MCF 10A (cell line): ENCODE data around the gene LAMB1. TPM values are rescaled to one million over a fixed set of nuclear protein-coding genes. Genes with fewer than 3 reads are reported as not detected.
A peak's percentile ranks its signal among the peaks of the same experiment; 100 is the strongest.

Source experiments
- BruUV-seq: library from RNA; stranded (reverse); fragments of 400-500 nt; replicated peaks from 2 replicates; lab custom pipeline; 2021; lab: Mats Ljungman, UMichigan
- CTCF ChIA-PET: fragments of 300-600 bp; sonication (Branson Sonifier 250); formaldehyde crosslinking; extraction: SDS; loops from one replicate; lab custom pipeline; 2021; ENCODE audit warnings: antibody characterized with exemption, inconsistent platforms; lab: Yijun Ruan, JAX
- POLR2A ChIA-PET: fragments of 300-600, 350-650 bp; sonication (Branson Sonifier 250); formaldehyde crosslinking; extraction: SDS; loops from one replicate; lab custom pipeline; 2020; ENCODE audit warnings: antibody characterized with exemption, inconsistent platforms; lab: Yijun Ruan, JAX
- DNase-seq: peaks from one replicate; pipeline ENCODE4 v3.0.0-alpha.2; 2018; ENCODE audit not compliant: unreplicated experiment
- H3K27ac Mint-ChIP-seq: one replicate; pipeline ENCODE4 v1.8.0; 2022; ENCODE audit warnings: mild to moderate bottlenecking, low read depth, mixed read lengths; ENCODE audit not compliant: unreplicated experiment
- H3K27me3 Mint-ChIP-seq: one replicate; pipeline ENCODE4 v1.8.0; 2022; ENCODE audit warnings: mixed read lengths; ENCODE audit not compliant: insufficient read depth, unreplicated experiment
- H3K36me3 Mint-ChIP-seq: one replicate; pipeline ENCODE4 v1.8.0; 2022; ENCODE audit warnings: mild to moderate bottlenecking, moderate library complexity, mixed read lengths; ENCODE audit not compliant: insufficient read depth, unreplicated experiment
- H3K4me1 Mint-ChIP-seq: one replicate; pipeline ENCODE4 v1.8.0; 2022; ENCODE audit warnings: mixed read lengths; ENCODE audit not compliant: insufficient read depth, unreplicated experiment
- H3K4me3 Mint-ChIP-seq: one replicate; pipeline ENCODE4 v1.8.0; 2022; ENCODE audit warnings: mild to moderate bottlenecking, moderate library complexity, mixed read lengths; ENCODE audit not compliant: unreplicated experiment
- H3K9me3 Mint-ChIP-seq: one replicate; pipeline ENCODE4 v1.8.0; 2022; ENCODE audit warnings: mixed read lengths; ENCODE audit not compliant: unreplicated experiment
- intact Hi-C: fragments of 100-400 bp; cut with micrococcal nuclease; formaldehyde crosslinking; loops from 2 replicates; pipeline ENCODE4 v1.14.1; 2022
- total RNA-seq: library from RNA; stranded (reverse); gene quantifications from 2 replicates; pipeline ENCODE4 v1.2.3, GENCODE V29; 2022
- TF ChIP-seq, protein P1 (sequence below): fragments of 200-600 bp; IDR thresholded peaks from one replicate; pipeline ENCODE4 v1.8.0; 2022; ENCODE audit warnings: antibody characterized with exemption, mild to moderate bottlenecking; ENCODE audit not compliant: unreplicated experiment

LAMB1 gene
- total RNA-seq, 1 experiment from 2014 or later = 275 TPM

DNA sequence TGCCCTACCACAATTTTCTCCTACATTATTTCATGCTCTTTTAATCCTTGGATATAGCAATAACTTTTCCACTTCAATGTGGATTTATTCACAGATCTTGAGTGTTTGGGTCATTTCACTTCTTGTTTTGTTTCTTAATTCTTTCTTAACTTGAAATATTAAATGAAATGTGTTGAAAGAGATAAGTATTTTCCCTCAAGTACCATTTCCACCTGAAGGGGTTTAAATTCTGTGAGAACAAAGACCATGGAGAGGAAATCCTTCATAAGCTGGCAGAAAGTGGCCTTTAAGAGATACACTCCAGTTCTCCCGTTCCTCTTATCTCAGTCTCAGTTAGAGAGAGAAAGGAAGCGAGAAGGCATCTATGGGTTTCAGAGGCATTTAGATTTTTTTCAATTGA, 126.0 kb downstream of the LAMB1 start:
- ChIA-PET POLR2A (interaction anchor here (1.7 to 6.6 kb wide), 2 partner anchors 14 to 133 kb away, joined by 7 to 93 read pairs; partner anchors contain the start of genes CBLL1 and DLD), CTCF (interaction anchor here (0.5 to 10.8 kb wide), 7 partner anchors 11 to 1084 kb away, joined by 3 to 227 read pairs (median 4); partner anchors contain the start of gene CBLL1)
- no TSS peak for BruUV-seq
- Mint-ChIP-seq H3K27me3 (peaks cover 13% of the 10 kb centered on the region), H3K9me3 (no peaks in the 10 kb centered on the region), H3K4me3 (no peak overlapping the region), H3K27ac (no peak overlapping the region), H3K36me3 (no peaks in the 10 kb centered on the region), H3K4me1 (no peaks in the 10 kb centered on the region)
- DNase-seq = no peak
- intact Hi-C loops = loop anchor here (5.0 kb wide), 1 partner anchor 1085 kb away; no protein-coding TSS in a partner anchor
- TF ChIP-seq, protein P1, sequence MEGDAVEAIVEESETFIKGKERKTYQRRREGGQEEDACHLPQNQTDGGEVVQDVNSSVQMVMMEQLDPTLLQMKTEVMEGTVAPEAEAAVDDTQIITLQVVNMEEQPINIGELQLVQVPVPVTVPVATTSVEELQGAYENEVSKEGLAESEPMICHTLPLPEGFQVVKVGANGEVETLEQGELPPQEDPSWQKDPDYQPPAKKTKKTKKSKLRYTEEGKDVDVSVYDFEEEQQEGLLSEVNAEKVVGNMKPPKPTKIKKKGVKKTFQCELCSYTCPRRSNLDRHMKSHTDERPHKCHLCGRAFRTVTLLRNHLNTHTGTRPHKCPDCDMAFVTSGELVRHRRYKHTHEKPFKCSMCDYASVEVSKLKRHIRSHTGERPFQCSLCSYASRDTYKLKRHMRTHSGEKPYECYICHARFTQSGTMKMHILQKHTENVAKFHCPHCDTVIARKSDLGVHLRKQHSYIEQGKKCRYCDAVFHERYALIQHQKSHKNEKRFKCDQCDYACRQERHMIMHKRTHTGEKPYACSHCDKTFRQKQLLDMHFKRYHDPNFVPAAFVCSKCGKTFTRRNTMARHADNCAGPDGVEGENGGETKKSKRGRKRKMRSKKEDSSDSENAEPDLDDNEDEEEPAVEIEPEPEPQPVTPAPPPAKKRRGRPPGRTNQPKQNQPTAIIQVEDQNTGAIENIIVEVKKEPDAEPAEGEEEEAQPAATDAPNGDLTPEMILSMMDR = no peak

DNA sequence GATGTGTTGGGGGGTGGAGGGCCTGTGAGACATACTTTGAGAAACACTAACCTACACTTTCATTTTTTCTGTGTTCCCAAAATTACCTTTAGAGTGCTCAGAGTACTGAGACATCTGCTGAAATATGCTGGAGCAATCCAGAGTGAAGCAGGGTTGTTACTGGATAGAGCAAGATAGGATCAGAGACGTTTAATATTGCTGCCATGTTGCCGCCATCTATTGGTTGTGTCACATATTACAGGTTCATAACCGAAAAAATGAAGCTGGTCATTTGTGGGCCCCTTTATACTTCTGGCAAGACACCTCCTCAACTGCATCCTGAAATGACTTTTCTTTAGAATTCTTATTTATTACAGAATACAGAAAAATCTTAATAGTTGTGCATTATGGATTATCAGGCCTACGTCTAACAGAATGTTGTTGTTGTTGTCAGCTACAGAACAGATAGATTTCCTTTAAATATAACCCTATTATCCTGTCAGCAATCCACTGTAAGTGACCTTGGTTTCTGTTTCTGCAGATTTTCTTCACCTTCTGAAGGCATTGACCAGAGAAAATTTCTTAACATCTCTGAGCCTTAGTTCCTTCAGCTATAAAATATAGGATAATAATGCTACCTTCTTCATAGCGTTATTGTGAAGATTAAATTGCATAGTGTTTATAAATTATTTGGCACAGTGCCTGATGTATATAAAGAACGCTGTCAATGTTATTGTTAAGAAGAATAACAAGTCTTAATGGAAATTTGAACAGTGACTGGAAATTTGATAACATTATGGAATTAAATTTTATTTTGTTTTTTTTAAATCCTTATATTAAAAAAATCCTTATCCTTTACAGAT, 128.1 kb downstream of the LAMB1 start:
- DNase-seq = peak; percentile 76
- no TSS peak for BruUV-seq
- no peaks in the 10 kb centered on the region for H3K4me1 Mint-ChIP-seq

DNA sequence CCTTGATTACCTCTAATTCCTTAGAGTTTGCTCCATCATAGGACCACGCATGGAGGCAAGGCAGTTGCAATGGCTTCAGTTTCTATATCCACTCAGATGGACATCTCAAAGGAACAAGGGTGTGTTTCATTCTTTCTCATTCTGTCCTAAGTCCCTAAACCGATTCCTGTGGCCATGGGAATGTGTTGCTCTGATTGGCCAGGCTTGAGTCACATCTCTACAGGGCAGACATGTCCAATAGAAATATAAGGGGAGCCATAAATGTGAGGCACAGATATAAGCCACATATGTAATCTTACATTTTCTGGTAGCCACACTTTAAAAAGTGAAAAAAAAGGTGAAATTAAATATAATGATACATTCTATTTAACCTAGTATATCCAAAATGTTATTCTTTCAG, 128.8 kb downstream of the LAMB1 start:
- no peak overlapping the region for H3K27ac Mint-ChIP-seq
- intact Hi-C loops = loop anchor here (1.0 kb wide), 4 partner anchors 131 to 672 kb away; no protein-coding TSS in a partner anchor
- POLR2A ChIA-PET = interaction anchor here (1.0 to 6.6 kb wide), 3 partner anchors 17 to 141 kb away, joined by 3 to 93 read pairs (median 5); partner anchors contain the start of genes CBLL1 and DLD

More for the DNA sequence above, 128.1 kb downstream of the LAMB1 start:
- POLR2A ChIA-PET = interaction anchor here (1.0 to 6.6 kb wide), 4 partner anchors 14 to 142 kb away, joined by 3 to 93 read pairs (median 4); partner anchors contain the start of genes CBLL1 and DLD
- peaks cover 22% of the 10 kb centered on the region for H3K27me3 Mint-ChIP-seq
- intact Hi-C loops = loop anchor here (1.0 to 5.0 kb wide), 5 partner anchors 132 to 1083 kb away; no protein-coding TSS in a partner anchor
- H3K9me3 Mint-ChIP-seq = no peaks in the 10 kb centered on the region
- no peak overlapping the region for H3K27ac Mint-ChIP-seq
- no peaks in the 10 kb centered on the region for H3K36me3 Mint-ChIP-seq
- CTCF ChIA-PET = interaction anchor here (0.6 to 10.8 kb wide), 33 partner anchors 10 to 758 kb away, joined by 3 to 227 read pairs (median 4); partner anchors contain the start of gene CBLL1
- TF ChIP-seq, protein P1 = peak; percentile 66
- H3K4me3 Mint-ChIP-seq = no peak overlapping the region

More for the DNA sequence above, 128.8 kb downstream of the LAMB1 start:
- no TSS peak for BruUV-seq
- Mint-ChIP-seq H3K9me3 (no peaks in the 10 kb centered on the region), H3K36me3 (no peaks in the 10 kb centered on the region), H3K4me1 (no peaks in the 10 kb centered on the region), H3K27me3 (peaks cover 22% of the 10 kb centered on the region), H3K4me3 (no peak overlapping the region)
- DNase-seq = no peak
- TF ChIP-seq, protein P1 = no peak
- CTCF ChIA-PET = interaction anchor here (0.7 to 10.8 kb wide), 8 partner anchors 10 to 410 kb away, joined by 3 to 227 read pairs (median 4); partner anchors contain the start of gene CBLL1

Other genes with a start within 250 kb of the LAMB1 start
- gene SLC26A3, start 199.9 kb downstream of the LAMB1 start, total RNA-seq = not detected in 2 replicates
- 83.0 and 85.7 TPM in 2 replicates for gene DLD, start 112.0 kb downstream of the LAMB1 start, total RNA-seq
- gene LAMB4, start 127.2 kb upstream of the LAMB1 start, total RNA-seq = 0.35 TPM in 1 of 2 replicates, not detected in the other